HCT116 (cell line): ENCODE measurements around the gene KLHL6.

Experiments
- EGR1 ChIP-seq: IDR thresholded peaks from 2 replicates; pipeline ENCODE4 v1.6.1; 2012; ENCODE audit warnings: low read depth
- ELF1 ChIP-seq: IDR thresholded peaks from 2 replicates; pipeline ENCODE4 v1.6.1; 2012; ENCODE audit warnings: low read depth, borderline replicate concordance
- EZH2 ChIP-seq: fragments of 200-600 bp; sonication (generic); IDR thresholded peaks from 2 replicates; pipeline ENCODE4 v1.6.1; 2017; ENCODE audit warnings: antibody characterized with exemption, mixed run types
- EZH2phosphoT487 ChIP-seq: fragments of 200-600 bp; IDR thresholded peaks from 2 replicates; pipeline ENCODE4 v1.6.1; 2018; ENCODE audit warnings: antibody characterized with exemption, borderline replicate concordance
- FOSL1 ChIP-seq: IDR thresholded peaks from 2 replicates; pipeline ENCODE4 v1.6.1; 2012; ENCODE audit warnings: low read depth
- JUND ChIP-seq: IDR thresholded peaks from 2 replicates; pipeline ENCODE4 v1.6.1; 2012
- POLR2A ChIP-seq: IDR thresholded peaks from 2 replicates; pipeline ENCODE4 v1.7.0; 2011; ENCODE audit warnings: borderline replicate concordance; ENCODE audit not compliant: insufficient read depth, insufficient read length; ENCODE audit errors: extremely low read depth
- POLR2AphosphoS5 ChIP-seq: IDR thresholded peaks from 2 replicates; pipeline ENCODE4 v1.6.1; 2011; ENCODE audit warnings: mild to moderate bottlenecking, low read depth, low read length, moderate library complexity
- SP1 ChIP-seq: IDR thresholded peaks from 2 replicates; pipeline ENCODE4 v1.6.1; 2012; ENCODE audit warnings: low read depth
- YY1 ChIP-seq: IDR thresholded peaks from 2 replicates; pipeline ENCODE4 v1.6.1; 2011; ENCODE audit warnings: low read length, low read depth, moderate library complexity, mild to moderate bottlenecking; ENCODE audit not compliant: insufficient replicate concordance; ENCODE audit errors: extremely low read depth
- ZFX ChIP-seq: fragments of 450-650 bp; IDR thresholded peaks from 2 replicates; pipeline ENCODE4 v1.6.1; 2017
- TF ChIP-seq, protein P1 (sequence below), 3 experiments: fragments of 200-600 bp in 1 of 3; sonication (generic) in 1 of 3; IDR thresholded peaks in 2 of 3; conservative IDR thresholded peaks in 1 of 3; 2 replicates each; pipeline ENCODE4 v1.5.1; 2012 to 2017; ENCODE audit warnings: low read depth in 2 of 3, low read length in 2 of 3, antibody characterized with exemption in 1 of 3, borderline replicate concordance in 1 of 3, control low read depth in 1 of 3, mild to moderate bottlenecking in 1 of 3, mixed read lengths in 1 of 3, mixed run types in 1 of 3, moderate library complexity in 1 of 3; ENCODE audit not compliant: insufficient read depth in 1 of 3
- TF ChIP-seq, protein P2 (sequence below): IDR thresholded peaks from 2 replicates; pipeline ENCODE4 v1.6.1; 2012
- TF ChIP-seq, protein P3 (sequence below): IDR thresholded peaks from 2 replicates; pipeline ENCODE4 v1.6.1; 2012

DNA sequence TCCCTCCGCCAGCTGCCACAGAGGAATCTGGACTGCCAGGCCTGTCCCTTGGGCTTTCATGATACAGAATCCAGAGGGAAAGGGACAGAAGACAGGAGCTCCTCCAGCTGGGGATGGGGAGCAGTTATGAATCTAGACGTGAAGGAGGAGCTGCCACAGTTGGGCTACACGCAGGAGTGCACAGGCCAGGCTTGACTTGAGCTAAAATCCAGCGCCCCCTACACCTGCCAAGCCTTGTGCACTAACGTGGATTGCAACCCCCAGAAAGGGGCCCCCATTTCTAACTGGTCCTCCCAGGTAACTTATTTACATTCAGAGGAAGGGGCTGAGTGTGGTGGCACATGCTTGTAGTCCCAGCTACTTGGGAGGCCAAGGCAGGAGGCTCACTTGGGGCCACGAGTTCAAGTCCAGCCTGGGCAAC lies 14.3 kb downstream of the KLHL6 start:
- TF ChIP-seq SP1 (no peak), POLR2A (no peak), ZFX (no peak), ELF1 (no peak), FOSL1 (no peak), JUND (no peak), EZH2phosphoT487 (no peak), EGR1 (no peak), YY1 (no peak), EZH2 (no peak), POLR2AphosphoS5 (no peak)
- TF ChIP-seq, protein P1, sequence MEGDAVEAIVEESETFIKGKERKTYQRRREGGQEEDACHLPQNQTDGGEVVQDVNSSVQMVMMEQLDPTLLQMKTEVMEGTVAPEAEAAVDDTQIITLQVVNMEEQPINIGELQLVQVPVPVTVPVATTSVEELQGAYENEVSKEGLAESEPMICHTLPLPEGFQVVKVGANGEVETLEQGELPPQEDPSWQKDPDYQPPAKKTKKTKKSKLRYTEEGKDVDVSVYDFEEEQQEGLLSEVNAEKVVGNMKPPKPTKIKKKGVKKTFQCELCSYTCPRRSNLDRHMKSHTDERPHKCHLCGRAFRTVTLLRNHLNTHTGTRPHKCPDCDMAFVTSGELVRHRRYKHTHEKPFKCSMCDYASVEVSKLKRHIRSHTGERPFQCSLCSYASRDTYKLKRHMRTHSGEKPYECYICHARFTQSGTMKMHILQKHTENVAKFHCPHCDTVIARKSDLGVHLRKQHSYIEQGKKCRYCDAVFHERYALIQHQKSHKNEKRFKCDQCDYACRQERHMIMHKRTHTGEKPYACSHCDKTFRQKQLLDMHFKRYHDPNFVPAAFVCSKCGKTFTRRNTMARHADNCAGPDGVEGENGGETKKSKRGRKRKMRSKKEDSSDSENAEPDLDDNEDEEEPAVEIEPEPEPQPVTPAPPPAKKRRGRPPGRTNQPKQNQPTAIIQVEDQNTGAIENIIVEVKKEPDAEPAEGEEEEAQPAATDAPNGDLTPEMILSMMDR (IDR thresholded peaks at IDR 0.05 in 2 of 3, conservative IDR thresholded peaks at IDR 0.05 in 1 of 3; ENCODE audit: borderline replicate concordance in 1 of 3, insufficient read depth in 1 of 3, low read depth in 2 of 3, low read length in 2 of 3) = no peak
- TF ChIP-seq, protein P2, sequence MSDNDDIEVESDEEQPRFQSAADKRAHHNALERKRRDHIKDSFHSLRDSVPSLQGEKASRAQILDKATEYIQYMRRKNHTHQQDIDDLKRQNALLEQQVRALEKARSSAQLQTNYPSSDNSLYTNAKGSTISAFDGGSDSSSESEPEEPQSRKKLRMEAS = no peak
- TF ChIP-seq, protein P3, sequence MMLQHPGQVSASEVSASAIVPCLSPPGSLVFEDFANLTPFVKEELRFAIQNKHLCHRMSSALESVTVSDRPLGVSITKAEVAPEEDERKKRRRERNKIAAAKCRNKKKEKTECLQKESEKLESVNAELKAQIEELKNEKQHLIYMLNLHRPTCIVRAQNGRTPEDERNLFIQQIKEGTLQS = no peak
